ENCODE measurements around the gene ERBB4.
"Not testable (repeated sequence)": the region's sequence is repeated elsewhere in the genome, so short reads cannot be mapped to it uniquely, and the experiment has no call there.

ERBB4 gene

DNA sequence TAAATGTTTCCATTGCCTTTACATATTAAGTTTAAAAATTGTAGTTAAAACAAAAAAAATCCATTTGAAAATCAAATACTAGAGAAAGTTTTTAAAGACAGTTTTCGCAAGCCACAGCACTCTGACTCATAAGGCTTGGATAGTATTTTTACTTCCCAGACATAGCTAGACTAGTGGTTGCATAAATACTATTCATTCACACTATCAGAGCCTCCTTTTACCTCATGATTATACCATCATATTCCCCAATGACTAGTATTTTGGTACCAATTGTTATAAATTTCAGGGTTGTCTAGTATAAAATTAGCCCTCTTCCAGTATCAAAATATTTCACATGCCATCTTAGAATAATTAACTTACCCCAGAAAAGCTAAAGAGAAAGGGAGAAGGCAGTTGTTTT, 393.5 kb downstream of the ERBB4 start:
- no peak for DNase-seq (ENCODE audit: low read depth)

DNA sequence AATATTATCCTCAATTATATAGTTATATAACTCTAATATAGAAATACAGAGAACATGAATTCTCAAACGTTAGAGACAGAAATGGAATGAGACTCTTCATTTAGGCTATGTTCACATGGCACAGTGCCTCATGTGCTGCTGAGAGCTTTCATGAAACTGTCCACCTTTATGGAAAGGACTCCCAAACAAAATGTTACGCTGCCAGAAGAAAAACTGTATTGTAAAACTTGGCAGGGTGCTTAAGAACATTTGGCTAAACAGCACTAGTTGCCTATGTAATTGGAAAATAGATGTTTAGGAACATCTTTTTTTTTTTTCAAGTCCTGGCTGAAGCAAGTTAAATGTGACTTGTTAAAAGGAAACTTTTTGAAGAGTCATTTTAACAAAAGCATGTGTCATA, 396.0 kb downstream of the ERBB4 start:
- DNase-seq (ENCODE audit: low read depth): no peak

DNA sequence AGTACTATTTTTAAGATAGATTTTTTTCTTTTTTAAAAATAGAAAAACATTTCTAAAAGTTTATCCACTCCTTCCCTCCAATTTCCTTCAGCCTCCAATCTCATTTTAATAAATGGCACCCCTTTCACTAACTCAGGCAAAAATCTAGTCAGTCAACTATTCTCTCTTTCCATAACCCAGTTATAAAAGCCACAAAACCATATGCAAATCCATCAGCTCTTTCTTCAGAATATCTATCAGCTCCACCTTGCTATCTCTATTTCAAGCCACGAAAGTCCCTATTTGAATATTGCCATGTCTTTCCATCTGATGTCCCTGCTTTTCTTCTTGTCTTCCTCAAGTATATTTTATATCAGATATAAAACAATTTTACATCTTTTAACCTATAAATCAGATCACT, 397.1 kb downstream of the ERBB4 start:
- DNase-seq (ENCODE audit: low read depth): no peak

DNA sequence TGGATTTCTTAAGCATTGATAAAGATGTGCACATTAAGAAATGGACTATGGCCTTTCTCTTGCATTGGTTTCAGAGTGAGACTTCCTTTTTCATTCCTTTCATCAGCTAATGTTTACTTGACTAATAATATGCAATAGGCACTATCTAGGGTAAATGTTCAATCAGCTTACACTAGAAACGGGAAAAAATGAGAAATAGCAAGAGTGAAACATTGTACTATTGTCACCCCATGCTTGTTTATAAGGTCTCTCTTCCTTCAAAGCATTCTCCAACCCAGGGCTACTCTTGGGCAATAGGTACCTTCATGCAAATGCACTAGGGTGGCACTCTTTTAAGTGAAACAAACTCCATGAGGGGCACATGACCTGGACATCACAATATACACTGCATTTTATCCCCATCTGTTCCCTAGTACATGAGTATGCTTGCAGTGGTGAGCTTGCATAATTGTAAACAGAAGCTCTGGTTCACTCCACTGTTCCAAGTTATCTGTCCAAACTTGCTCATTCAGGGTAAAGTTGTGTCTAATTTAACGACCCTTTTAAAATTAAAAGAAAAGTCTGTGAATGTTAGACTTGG, 402.3 kb downstream of the ERBB4 start:
- DNase-seq (ENCODE audit: low read depth): no peak

DNA sequence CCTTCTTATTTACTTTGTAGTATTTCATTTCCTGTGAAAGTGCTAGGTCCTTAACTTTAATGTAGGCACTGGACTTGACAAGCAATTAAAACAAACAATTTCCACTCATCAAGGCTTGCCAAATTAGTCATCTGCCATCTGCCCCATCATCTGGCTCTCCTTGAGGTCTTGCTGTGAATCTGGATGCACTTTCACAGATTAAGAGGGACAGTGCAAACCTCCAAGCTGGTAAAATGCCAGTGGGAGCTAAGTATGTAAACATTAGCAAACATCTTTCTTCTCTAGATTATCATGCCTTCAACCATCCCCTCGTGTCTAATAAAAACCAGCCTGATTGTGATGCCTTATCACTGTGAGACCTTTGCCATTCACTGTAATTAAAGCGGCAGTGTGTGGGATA, 402.9 kb downstream of the ERBB4 start:
- DNase-seq (ENCODE audit: low read depth): no peak

DNA sequence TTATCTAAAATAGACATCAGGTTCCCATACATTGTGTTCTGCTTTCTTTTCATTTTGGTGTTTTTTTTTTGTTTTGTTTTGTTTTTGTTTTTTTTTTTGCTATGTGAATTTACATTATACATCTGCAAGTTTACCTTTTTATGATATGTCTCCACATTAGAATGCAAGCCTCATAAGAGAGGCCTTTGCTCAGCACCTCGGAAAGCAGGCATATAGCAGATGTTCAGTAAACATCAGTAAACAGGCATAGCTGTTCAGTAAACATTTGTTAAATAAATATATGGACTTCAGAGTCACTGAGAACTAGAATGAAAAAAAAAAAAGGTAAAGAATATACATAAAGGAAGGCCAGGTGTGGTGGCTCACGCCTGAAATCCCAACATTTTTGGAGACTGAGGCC, 405.3 kb downstream of the ERBB4 start:
- DNase-seq (ENCODE audit: low read depth): no peak

DNA sequence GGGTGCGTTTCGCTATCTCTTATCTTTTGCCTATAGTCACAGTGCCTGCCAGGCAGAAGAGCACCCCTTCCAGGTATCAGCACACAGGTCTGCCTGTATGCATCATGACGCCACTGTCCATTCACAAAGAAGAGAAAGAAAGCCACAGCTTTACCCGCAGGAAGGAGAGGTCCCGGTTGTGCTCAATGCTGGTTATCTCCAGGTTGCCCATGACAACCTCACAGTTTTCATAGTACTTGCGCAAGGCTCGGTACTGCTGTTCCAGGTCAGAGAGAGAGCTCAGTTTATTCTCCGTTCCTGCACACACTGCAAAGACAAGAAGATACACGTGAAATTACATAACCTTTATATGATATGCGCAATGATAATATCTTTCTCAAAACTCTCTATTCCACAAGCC, 414.0 kb downstream of the ERBB4 start:
- DNase-seq (ENCODE audit: low read depth): no peak

DNA sequence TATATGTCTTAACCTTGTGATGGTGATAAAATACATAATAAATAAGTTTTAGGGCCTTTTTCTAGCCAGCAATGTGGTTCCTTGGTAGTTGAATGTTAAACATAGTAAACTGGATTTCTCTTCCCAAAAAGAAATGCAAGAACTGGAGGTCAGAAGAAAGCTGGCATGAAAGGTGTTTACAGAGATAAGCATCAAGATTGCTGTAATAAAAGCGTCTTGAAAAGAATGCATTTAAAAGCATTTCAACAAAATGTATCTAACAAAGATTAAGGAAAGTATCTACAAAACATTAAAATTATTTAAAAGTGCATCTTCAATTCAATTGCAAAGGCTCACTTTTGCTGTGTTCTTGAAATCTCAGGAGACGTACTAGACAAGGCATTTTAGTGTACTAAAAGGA, 419.0 kb downstream of the ERBB4 start:
- no peak for DNase-seq (ENCODE audit: low read depth)

DNA sequence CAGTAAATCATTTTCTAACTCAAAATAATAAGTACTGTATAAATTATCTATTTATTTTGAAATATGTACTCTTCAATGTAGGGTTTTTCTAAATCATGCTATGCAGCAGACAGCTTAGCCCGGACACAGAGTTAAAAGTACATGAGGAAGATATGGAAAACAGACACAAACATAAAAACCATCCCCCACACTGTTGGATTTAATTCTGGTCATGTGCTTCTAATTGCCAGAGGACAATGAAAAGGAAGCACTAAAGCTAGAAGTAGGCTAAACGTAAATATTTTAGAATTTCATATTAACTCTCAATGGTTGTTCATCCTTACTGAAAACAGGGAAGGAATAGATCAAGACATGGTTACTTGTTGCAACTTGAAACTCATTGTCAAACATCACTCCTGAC, 420.7 kb downstream of the ERBB4 start:
- no peak for DNase-seq (ENCODE audit: low read depth)

DNA sequence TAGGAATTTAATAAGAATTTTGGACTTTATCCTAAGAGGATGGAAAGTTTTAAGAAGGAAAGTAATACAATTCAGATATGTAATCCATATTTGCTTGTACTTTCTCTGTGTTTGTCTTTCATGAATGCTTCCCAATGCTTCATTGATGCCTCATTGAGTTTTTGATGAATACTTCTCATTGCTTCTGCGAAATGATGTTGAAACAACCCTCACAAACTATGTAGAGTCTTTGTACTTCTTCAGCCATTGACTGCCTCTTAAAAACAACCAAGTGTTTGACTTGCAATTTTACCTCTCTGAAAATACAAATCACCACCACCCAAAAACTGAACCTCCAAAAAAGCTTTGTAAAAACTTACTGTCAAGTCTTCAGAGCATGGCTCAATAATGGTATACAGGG, 424.1 kb downstream of the ERBB4 start:
- DNase-seq (ENCODE audit: low read depth): no peak

DNA sequence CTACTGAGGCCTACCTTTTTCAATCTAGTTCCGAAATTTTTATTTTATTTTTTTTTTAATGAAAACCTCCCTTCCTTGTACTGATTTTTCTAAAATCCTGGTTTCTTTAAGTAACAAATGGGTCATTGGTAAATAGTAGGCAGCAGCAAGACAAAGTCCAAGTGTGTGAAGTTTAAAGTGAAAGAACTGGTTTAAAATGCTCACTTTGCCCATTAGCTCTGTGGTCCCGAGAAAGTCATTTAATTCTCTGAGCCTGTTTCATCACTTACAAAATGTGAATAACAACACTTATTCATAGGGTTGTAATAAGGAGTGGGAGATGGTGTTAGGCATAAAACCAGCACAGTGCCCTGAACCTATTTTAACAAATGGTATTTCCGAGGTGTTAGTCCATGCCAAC, 426.2 kb downstream of the ERBB4 start:
- no peak for DNase-seq (ENCODE audit: low read depth)

DNA sequence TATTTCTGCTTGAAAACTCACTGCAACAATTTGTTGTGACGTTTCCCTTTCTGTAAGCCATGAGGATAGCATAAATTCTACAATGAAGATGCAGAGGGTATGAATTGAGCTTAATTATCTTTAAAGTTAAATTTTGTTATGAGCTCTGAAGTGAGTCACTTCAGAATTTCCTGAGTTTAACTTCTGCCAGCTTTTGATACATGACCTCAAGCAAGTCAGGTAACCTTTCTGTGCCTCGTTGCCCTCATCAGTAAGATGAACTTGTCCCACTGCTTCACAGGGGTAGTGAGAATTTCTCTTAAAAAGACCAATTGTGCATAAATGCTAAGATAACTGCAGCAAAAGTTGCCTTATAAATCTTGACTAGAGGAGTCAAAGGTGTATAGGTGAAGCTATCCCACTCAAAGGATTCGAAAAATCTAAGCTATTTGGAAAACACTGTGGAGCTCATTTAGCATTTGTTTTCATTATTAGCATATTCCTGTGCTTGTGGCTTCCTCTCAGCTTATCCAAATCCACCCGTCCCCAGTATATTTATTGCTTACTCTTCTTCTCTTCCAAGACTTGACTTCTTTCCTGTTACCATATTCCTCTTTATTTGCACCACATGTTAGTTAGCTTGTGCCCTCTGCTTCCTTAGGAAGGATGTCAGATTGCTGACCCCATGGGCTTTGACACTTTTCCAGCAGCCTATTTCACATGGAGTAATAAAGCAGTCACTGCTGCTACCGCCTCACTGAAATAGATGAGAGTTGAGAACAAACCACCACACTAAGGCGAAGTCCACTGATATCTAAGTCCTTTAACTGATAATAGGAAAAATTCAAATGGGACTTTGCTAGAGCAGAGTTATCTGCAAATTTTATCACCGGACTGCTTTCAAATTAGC, 428.6 kb downstream of the ERBB4 start:
- DNase-seq (ENCODE audit: low read depth): no peak

DNA sequence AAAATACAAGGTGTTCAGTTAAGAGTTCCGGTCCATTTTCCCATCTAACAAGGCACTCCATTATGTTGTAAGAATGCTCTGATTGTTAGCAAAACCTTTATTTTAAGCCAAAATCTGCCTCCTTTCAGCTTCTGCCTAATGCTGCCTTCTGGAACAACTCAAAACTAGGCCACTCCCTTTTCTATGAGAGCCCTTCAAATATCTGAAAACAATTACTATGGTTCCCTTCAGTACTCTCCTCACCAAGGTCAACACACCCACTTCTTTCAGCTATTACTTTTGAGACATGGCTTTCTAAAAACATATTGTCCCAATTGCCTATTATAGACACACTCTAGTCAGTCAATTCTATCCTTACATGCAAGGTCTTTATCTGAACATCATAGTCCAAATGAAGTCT, 429.4 kb downstream of the ERBB4 start:
- no peak for DNase-seq (ENCODE audit: low read depth)

DNA sequence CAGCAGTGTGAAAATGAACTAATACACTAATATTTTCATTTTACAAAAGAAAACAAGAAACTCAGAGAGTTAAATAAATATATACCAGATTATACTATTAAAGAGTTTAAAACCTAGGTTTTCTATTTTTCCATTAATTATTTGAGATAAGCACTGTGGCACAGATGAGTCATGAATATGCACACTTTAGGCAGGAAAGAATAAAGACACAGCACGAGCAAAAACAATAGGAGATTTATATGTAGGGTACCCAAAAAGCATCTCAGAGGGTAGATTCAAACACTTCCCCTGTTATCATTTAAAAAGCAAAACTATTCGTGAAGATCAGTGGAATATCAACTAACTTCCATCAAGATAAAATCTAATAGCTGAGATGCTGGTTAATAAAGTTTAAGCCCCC, 430.6 kb downstream of the ERBB4 start:
- no peak for DNase-seq (ENCODE audit: low read depth)

DNA sequence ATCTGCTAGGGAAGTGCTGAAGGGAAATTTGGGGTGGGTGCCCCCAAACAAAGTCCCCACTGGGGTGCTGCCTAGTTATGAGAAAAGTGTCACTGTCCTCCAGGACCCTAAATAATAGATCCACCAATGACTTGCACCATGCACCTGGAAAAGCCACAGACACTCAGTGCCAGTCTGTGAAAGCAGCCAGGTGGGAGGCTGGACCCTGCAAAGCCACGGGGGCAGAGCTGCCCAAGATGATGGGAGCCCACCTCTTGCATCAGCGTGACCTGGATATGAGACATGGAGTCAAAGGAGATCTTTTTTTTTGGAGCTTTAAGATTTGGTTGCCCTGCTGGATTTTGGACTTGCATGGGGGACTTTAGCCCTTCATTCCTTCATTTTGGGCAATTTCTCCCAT, 431.6 kb downstream of the ERBB4 start:
- DNase-seq (ENCODE audit: low read depth): no peak

DNA sequence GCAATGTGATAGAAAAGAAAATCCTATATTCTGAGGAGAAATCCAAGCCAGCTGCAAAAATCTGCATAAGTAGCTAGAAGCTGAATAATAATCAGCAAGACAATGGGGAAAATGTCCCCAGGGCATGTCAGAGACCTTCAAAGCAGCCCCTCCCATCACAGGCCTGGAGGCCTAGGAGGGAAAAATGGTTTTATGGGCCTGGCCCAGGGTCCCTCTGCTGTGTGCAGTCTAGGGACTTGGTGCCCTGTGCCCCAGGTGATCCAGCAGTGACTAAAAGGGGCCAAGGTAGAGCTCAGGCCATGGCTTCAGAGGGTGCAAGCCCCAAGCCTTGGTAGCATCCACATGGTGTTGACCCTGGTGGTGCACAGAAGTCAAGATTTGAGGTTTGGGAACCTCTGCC, 432.1 kb downstream of the ERBB4 start:
- not testable (repeated sequence) for DNase-seq (ENCODE audit: low read depth)

DNA sequence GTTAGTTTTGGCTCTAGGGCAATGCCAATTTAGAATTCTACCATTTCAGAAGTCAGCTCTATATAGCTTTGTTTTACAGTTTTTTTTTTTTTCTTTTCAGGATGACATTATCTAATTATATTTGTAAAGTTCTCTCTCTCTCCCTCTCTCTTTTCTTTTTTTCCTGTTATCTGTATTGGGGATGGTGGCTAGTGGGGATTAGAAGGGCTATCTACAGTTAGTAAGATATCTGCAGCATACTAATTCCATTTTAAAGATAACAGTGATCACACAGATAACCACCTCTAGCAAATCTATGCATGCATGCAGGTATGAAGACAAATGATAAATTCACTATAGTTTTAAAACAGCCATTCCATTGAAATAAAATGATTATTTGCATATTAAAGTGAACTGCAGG, 438.9 kb downstream of the ERBB4 start:
- DNase-seq (ENCODE audit: low read depth): no peak

DNA sequence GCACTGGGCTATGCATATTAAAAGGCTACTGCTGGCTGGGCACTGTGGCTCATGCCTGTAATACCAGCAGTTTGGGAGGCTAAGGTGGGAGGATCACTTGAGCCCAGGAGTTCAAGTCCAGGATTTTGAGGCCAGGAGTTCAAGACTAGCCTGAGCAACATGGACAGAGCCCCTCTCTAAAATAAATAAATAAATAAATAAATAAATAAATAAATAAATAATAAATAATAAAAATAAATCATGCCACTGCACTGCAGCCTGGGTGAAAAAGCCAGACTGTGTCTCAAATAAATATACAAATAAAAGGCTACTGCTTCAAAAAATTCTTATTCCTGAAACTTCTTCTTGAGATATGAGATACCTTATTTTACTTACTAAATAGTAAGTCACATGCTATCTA, 439.6 kb downstream of the ERBB4 start:
- DNase-seq (ENCODE audit: low read depth): no peak

DNA sequence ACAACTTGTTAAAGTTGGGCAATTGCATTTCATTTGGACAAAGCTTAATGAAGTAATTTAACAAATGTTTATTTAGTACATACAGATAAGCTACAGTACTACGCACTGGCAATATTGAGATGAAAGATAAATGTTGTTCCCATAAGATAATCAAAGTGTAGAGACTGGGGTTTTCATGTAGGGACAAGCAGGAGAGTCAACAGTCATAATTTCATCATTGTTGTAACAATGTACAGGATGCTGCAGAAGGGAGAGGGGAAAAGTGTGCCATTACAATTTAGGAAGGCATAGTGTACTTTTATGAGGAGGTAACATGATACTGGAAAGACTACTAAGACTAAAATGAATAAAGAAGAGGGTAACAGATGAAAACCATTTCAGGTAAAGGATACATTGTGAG, 441.6 kb downstream of the ERBB4 start:
- DNase-seq (ENCODE audit: low read depth): no peak

DNA sequence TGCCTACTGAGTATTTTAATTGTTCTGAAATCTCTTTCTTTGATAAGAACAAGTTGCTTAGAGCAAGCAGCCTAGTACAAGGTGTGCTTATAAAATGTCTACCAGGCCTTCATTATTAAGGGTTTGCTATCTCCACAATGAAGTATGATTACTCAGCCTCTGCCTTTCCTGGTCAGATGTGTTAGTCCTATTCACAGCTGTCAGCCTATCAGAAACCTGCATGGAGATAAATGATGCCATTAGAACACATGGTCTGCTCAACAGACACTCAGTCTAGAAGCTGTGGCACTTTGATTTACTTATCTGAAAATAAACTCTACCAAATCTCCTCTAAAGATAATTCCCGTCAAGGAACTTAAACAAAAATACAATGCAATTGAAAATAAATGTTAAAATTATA, 448.7 kb downstream of the ERBB4 start:
- DNase-seq (ENCODE audit: low read depth): no peak

DNA sequence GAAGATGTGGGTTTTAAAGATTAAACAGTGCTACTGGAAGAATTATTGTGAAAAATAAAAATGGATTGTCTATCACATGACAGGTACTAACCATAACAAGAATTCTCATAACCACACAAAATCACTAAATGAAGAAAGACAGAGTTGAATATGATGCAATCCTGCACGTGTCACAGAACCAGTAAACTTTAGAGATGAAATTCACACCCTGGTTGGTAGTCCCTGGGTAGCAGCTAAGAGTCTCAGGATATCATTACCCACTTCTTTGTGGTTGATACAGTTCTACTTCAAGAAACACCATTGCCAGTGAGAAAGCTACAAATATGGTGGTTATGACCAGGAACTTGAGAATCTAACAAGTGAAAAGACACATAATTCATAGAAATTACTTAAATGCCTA, 450.2 kb downstream of the ERBB4 start:
- DNase-seq (ENCODE audit: low read depth): no peak

DNA sequence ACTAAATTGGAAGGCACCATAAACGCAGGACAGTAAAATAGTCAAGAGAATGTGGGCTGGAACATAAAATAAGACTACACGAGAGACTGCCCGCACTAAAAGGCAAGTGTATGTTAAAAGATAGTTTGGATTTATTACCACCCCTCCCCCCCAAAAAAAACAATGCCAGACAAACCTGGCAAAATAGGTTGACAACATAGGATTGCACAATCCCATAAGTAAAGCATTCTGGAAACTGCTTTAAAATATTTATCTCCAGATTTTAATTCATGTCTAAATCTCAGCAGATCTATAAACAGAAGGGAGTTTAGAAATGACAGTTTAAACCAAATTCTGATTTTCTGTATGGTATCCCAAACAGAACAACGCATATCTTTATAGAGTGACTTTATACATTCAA, 455.1 kb downstream of the ERBB4 start:
- DNase-seq (ENCODE audit: low read depth): no peak

DNA sequence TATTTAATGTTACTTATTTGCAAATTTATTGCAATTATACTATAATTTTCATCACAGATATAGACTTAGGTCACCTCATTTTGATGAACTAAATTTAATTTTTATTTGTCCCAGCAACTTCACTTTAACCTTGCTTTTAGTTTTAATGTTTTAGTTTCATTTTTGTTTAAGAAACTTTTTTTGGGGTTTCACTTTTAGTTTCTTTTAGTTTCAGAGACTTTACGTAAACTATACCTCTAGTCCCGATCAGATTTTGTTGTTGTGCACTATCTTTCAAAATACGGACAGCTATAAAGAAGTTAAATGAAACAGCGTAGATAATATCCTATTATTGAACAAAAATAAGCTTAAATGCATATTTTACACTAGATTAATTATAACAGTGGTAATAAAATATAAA, 460.5 kb downstream of the ERBB4 start:
- no peak for DNase-seq (ENCODE audit: low read depth)

DNA sequence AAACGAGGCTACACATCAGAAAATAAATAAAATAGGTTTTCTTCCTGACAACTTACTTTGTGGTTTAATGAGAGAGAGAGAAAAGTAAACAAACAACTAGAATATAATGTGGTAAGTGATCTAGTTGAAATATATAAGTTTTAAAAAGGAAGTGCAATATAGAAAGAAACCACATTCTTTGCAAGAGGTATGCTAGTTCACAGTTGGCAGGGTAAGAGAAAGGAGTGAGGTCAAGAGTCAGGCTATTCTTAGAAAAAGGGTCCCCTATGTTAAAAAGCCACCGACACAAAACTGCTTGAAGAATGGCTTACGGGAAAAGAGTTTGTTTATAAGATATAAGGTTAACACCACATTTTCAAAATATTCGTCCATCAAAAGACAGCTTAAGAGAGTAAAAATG, 462.1 kb downstream of the ERBB4 start:
- no peak for DNase-seq (ENCODE audit: low read depth)

All from stimulated activated CD4-positive, alpha-beta T cell treated with anti-CD3 and anti-CD28 coated beads, Interleukin-2, amount 100 ng/mL, for 4 hours (primary cell).